Ectodermal cell (in vitro differentiated cells): ENCODE data around the gene KLF3.

ENCODE experiments used
- H3K27ac ChIP-seq: 2 replicates; pipeline ENCODE4 v1.7.0; 2013; ENCODE audit warnings: mild to moderate bottlenecking, low read depth, low read length; ENCODE audit not compliant: insufficient read depth, poor library complexity, severe bottlenecking
- H3K27me3 ChIP-seq: 2 replicates; pipeline ENCODE4 v1.7.0; 2013; ENCODE audit warnings: mild to moderate bottlenecking, low read length; ENCODE audit not compliant: insufficient read depth, control insufficient read depth, poor library complexity, severe bottlenecking
- H3K36me3 ChIP-seq: one replicate; pipeline ENCODE4 v1.7.0; 2013; ENCODE audit warnings: low read length; ENCODE audit not compliant: control insufficient read depth, insufficient read depth
- H3K4me1 ChIP-seq: one replicate; pipeline ENCODE4 v1.7.0; 2013; ENCODE audit warnings: low read length; ENCODE audit not compliant: control insufficient read depth, insufficient read depth
- H3K4me3 ChIP-seq: 2 replicates; pipeline ENCODE4 v1.7.0; 2013; ENCODE audit warnings: low read depth, low read length, control low read depth; ENCODE audit not compliant: insufficient read depth
- H3K9me3 ChIP-seq: 2 replicates; pipeline ENCODE4 v1.7.0; 2013; ENCODE audit warnings: mild to moderate bottlenecking, low read length, moderate library complexity; ENCODE audit not compliant: control insufficient read depth
- WGBS, 2 experiments: methylation state at CpG; one replicate each; pipeline ENCODE4 v1.1.7; 2013; ENCODE audit warnings: missing lambda C conversion rate in 2 of 2; 5-methylcytosine and 5-hydroxymethylcytosine counted together

Gene KLF3

DNA sequence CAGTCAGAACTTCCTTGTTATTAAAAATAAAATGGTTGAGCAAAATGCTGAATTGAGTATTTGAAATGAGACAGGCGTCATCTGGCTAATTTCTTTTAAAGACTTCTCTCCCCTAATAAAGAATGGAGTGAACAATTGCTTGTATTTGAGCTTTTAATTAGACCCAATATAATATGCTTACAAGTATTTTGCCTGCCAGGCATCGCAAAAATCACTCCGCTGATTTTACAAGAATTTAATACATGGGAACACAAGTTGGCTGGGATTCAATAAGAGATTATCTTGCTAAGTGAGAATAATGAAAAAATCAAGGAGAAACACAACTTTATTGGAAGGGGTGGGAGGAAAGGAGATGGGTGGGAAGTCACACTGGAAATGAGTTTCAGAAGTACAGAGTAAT, 52.3 kb downstream of the KLF3 start:
- H3K36me3 ChIP-seq: no peaks in the 10 kb centered on the region
- H3K4me1 ChIP-seq: no peaks in the 10 kb centered on the region
- H3K27me3 ChIP-seq: no peaks in the 10 kb centered on the region
- WGBS, 2 experiments: 93 to 95% methylated on average over 2 to 3 of the region's 3 CpGs
- H3K27ac ChIP-seq: no peak overlapping the region
- no peak overlapping the region for H3K4me3 ChIP-seq
- no peaks in the 10 kb centered on the region for H3K9me3 ChIP-seq

DNA sequence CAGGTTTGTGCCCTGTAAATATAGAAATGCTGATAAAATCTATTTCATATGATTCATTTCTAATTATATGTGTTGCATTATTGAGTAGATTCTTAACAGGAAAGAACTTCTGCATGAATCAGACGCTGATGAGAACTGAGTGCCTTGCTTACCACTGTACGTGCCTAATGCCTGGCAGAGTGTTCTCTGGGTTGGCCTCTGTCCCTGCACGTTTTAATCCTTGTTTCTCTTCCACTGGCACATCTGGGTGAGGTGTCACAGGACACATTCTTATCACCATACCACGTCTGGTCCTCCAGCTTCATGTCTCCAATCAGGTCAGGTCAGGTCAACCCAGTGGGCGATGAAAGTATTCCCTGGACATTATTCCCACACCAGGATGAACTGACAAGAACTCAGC, 53.6 kb downstream of the KLF3 start:
- Histone ChIP-seq H3K27ac (no peak overlapping the region), H3K4me1 (no peaks in the 10 kb centered on the region), H3K4me3 (no peak overlapping the region), H3K36me3 (no peaks in the 10 kb centered on the region), H3K9me3 (no peaks in the 10 kb centered on the region), H3K27me3 (no peaks in the 10 kb centered on the region)
- WGBS, 2 experiments: 89 to 94% methylated on average over 5 of the region's 5 CpGs

DNA sequence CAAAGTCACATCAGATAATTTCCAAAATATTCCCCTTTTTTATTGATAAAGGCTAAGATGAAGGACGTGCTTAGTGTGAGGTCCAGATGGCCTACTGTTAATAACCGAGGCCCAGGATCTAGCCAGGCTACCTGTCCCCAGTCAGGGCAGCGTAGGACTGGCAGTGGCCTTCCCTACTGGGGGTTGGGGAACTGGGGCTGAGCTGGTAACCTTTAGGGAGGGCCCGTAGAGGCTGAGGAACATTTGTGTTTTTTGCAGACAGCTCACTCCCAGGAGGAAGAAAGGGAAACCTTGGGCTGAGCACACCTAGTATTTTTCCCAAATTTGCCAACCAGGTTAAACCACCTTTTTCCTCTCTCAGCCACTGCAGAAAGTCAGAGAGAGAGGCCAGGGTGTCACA, 59.1 kb downstream of the KLF3 start:
- Histone ChIP-seq H3K36me3 (no peaks in the 10 kb centered on the region), H3K27ac (no peak overlapping the region), H3K4me1 (no peaks in the 10 kb centered on the region), H3K9me3 (no peaks in the 10 kb centered on the region), H3K27me3 (no peaks in the 10 kb centered on the region), H3K4me3 (no peak overlapping the region)
- WGBS, 2 experiments: 77 to 83% methylated on average over 4 of the region's 4 CpGs

DNA sequence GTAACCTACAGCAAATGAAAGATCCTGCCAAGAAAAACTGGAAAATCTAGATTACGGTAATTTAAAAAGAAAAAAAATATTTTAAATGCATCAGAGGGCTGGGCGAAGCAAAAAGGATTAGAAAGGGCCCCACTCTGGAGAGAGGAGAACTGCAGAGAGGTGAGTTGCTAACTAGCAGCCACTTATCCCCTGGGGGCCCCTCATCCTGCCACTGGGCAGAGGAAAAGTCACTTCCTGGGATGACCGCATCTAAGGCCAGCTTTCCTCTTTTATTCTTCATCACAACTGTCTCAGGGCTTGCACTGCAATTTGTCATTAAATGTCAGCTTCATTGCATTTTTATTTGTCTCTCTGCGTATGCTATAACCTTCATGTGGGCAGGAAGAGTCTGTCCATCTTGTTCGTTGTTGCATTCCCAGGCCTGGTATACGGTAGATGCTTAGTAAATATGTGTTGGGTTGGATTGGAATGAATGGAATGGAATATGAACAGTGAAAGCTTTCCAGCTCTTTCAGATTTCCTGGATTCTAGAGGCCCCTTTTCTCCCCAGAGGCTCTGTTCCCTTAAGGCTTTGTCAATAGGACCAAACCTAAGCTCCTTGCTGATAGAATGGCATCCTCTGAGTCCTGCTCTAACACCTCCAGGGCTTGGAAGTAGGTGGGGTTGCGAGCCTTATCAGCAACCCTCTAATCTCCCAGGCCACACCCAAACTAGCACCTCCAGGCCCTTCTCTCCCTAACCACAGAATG, 59.9 kb downstream of the KLF3 start:
- no peak overlapping the region for H3K4me3 ChIP-seq
- H3K27ac ChIP-seq: no peak overlapping the region
- no peaks in the 10 kb centered on the region for H3K27me3 ChIP-seq
- 89 to 90% methylated on average over 7 of the region's 7 CpGs for WGBS, 2 experiments
- no peaks in the 10 kb centered on the region for H3K9me3 ChIP-seq
- no peaks in the 10 kb centered on the region for H3K36me3 ChIP-seq
- H3K4me1 ChIP-seq: no peaks in the 10 kb centered on the region

DNA sequence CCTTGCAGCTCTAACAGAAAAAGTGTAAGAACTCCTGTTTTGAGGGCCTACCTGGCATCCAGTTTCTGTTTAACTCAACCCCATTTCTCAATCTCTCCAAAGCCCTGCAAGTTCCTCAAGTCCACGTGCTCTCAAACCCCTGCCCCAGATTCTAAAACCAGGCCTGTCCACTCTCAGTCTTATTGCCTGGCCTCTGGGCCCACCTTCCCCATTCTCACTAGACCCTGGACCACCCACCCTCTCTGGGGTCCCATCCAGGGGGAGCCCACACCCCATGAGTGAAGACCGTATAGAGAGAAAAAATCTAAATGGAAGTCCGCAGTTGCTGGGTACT, 60.4 kb downstream of the KLF3 start:
- no peak overlapping the region for H3K4me3 ChIP-seq
- H3K27ac ChIP-seq: no peak overlapping the region
- H3K27me3 ChIP-seq: no peaks in the 10 kb centered on the region
- H3K4me1 ChIP-seq: no peaks in the 10 kb centered on the region
- 92 to 95% methylated on average over 3 of the region's 3 CpGs for WGBS, 2 experiments
- H3K36me3 ChIP-seq: no peaks in the 10 kb centered on the region
- H3K9me3 ChIP-seq: no peaks in the 10 kb centered on the region

DNA sequence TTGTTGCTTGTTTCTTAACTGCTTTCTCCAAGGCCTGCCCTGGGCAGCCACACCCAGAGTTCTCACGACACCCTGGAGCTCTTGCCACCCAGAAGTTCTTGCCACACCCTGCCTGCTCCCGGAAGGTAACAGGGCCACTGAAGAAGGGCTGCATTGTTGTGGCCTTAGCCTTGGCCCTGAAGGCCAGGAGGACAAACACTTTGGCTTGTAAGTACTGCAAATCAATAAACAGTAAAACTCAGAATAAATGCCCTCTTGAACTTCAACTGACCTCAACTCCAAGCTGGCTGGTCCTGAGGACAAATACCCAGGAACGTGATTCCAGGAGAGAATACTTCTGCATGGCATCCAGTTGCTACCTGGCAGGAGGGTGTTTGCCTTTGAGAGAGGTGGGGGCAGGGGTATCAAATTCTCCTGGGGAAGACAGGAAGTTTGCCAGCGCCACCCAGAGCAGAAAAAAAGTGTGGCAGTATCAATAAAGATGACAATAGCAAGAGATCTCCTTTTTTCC, 64.7 kb downstream of the KLF3 start:
- 69 to 74% methylated on average over 4 of the region's 4 CpGs for WGBS, 2 experiments
- no peak overlapping the region for H3K4me3 ChIP-seq
- H3K4me1 ChIP-seq: no peaks in the 10 kb centered on the region
- H3K9me3 ChIP-seq: peaks cover 2% of the 10 kb centered on the region
- H3K36me3 ChIP-seq: no peaks in the 10 kb centered on the region
- H3K27ac ChIP-seq: no peak overlapping the region
- no peaks in the 10 kb centered on the region for H3K27me3 ChIP-seq

DNA sequence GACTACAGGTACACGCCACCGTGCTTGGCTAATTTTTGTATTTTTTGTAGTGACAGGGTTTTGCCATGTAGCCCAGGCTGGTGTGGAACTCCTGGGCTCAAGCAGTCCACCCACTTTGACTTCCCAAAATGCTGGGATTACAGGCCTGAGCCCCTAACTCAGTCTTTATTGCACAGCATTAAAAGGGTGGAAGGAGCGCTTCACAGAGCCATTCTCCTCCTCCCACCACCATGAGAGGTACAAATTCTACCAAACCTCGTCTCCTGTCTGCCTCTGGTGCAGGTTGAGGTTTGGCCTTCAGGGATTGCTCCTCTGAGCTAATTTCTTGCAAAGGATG, 66.5 kb downstream of the KLF3 start:
- peaks cover 2% of the 10 kb centered on the region for H3K9me3 ChIP-seq
- no peaks in the 10 kb centered on the region for H3K27me3 ChIP-seq
- H3K36me3 ChIP-seq: no peaks in the 10 kb centered on the region
- no peak overlapping the region for H3K27ac ChIP-seq
- no peaks in the 10 kb centered on the region for H3K4me1 ChIP-seq
- WGBS, 2 experiments: 92 to 94% methylated on average over 4 of the region's 4 CpGs
- H3K4me3 ChIP-seq: no peak overlapping the region

DNA sequence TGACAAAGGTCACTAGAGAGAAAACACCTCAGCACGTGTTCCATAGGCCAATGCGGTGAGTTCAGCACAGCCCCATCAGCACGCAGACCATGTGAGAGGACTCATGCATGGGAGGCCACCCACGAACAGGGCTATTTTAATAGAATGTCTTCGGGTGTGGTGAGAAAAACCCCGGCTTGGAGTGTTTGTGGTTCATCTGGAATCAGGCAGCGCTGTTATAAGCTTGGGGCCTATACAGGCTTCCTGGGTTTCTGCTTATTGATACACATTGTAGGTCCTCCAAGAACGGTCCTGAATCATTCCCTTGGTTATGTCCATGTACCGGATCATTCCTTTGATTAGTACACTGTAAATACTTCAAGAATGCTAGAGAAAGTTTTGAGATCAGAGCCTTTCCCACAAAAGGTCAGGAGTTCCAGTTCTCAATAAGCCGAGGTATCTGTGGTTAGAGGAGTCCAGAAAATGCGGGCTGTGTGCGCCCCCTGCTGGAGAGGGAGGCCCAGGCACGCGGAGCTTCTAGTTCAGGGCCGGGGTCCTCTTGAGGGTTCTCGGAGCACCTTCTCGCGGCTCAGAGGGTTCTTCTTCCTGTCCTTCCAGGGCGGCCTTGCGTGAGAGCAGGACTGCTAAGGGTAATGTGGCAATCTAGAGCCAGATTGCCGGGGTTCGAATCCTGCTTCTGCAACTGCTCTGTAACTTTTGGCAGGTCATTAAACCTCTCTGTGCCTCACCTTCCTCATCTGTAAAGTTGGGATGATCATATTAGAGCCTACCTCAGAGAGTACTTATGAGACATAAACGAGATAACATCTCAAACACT, 67.0 kb downstream of the KLF3 start:
- no peak overlapping the region for H3K27ac ChIP-seq
- H3K36me3 ChIP-seq: no peaks in the 10 kb centered on the region
- WGBS, 2 experiments: 46 to 54% methylated on average over 22 to 23 of the region's 23 CpGs
- H3K27me3 ChIP-seq: no peaks in the 10 kb centered on the region
- no peaks in the 10 kb centered on the region for H3K4me1 ChIP-seq
- H3K9me3 ChIP-seq: peaks cover 2% of the 10 kb centered on the region
- no peak overlapping the region for H3K4me3 ChIP-seq

DNA sequence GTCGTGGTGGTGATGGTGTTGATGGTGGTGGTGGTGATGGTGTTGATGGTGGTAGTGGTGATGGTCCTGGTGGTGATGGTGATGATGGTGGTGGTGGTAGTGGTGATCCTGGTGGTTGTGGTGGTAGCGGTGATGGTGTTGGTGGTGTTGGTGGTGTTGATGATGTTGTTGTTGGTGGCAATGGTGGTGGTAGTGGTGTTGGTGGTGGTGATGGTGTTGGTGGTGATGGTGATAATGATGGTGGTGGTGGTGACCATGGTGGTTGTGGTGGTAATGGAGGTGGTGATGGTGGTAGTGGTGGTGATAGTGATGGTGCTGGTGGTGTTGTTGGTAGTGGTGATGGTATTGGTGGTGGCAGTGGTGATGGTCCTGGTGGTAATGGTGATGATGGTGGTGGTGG, 69.7 kb downstream of the KLF3 start:
- no peaks in the 10 kb centered on the region for H3K36me3 ChIP-seq
- no peaks in the 10 kb centered on the region for H3K27me3 ChIP-seq
- no peaks in the 10 kb centered on the region for H3K4me1 ChIP-seq
- no peak overlapping the region for H3K4me3 ChIP-seq
- peaks cover 2% of the 10 kb centered on the region for H3K9me3 ChIP-seq
- H3K27ac ChIP-seq: no peak overlapping the region
- 88 to 94% methylated on average over 2 of the region's 2 CpGs for WGBS, 2 experiments

DNA sequence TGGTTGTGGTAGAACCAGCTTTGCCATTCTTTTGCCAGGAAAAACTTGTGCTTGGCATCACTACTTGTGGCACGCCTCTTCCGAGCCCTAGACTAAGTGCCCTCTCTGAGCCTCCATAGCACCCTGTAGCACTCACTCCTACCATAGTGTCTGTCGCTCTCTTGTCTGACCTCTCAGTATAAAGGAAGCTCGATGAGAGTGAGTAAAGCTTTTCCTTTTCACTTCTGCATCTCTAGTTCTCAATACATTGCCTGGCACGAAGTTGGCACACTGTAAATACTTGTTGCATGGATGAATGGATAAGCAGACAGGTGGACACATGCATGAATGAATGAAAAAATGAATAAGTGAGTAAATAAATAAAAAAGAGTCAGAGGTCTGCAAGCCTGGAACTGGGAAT, 70.4 kb downstream of the KLF3 start:
- WGBS, 2 experiments: 93 to 94% methylated on average over 5 of the region's 5 CpGs
- Histone ChIP-seq H3K27ac (no peak overlapping the region), H3K27me3 (no peaks in the 10 kb centered on the region), H3K4me3 (no peak overlapping the region), H3K9me3 (peaks cover 2% of the 10 kb centered on the region), H3K4me1 (no peaks in the 10 kb centered on the region), H3K36me3 (no peaks in the 10 kb centered on the region)
